Liver (tissue), 9 donors: ENCODE data around the gene KDM3B. TPM values are rescaled to one million over a fixed set of nuclear protein-coding genes. Genes with fewer than 3 reads are reported as not detected.

Source experiments
- DNase-seq: peaks from one replicate; pipeline ENCODE4 v3.0.0-alpha.2; 2017; ENCODE audit warnings: low spot score
- H3K27ac ChIP-seq, 2 donors: one replicate each; pipeline ENCODE4 v1.7.0; 2013; ENCODE audit warnings: inconsistent platforms in 2 of 2, low read length in 2 of 2, control low read depth in 1 of 2, low read depth in 1 of 2, mild to moderate bottlenecking in 1 of 2
- H3K27me3 ChIP-seq, 4 donors: one replicate each; pipeline versions ENCODE4 v1.6.1 to v1.7.0; 2013; ENCODE audit warnings: low read length in 3 of 4, inconsistent platforms in 1 of 4, mild to moderate bottlenecking in 1 of 4, moderate library complexity in 1 of 4; ENCODE audit not compliant: control insufficient read depth in 4 of 4, insufficient read depth in 4 of 4
- H3K36me3 ChIP-seq, 4 donors: one replicate each; pipeline versions ENCODE4 v1.6.1 to v1.7.0; 2013; ENCODE audit warnings: low read length in 3 of 4, mild to moderate bottlenecking in 3 of 4, low read depth in 1 of 4, moderate library complexity in 1 of 4; ENCODE audit not compliant: control insufficient read depth in 4 of 4, insufficient read depth in 3 of 4
- H3K4me1 ChIP-seq, 4 donors: one replicate each; pipeline versions ENCODE4 v1.6.1 to v1.7.0; 2013; ENCODE audit warnings: low read length in 3 of 4, mild to moderate bottlenecking in 3 of 4, moderate library complexity in 1 of 4; ENCODE audit not compliant: control insufficient read depth in 4 of 4, insufficient read depth in 4 of 4
- H3K4me3 ChIP-seq, 3 donors: one replicate each; pipeline versions ENCODE4 v1.6.1 to v1.7.0; 2013; ENCODE audit warnings: low read length in 3 of 3, control low read depth in 1 of 3, low read depth in 1 of 3, mild to moderate bottlenecking in 1 of 3
- H3K9ac ChIP-seq, 2 donors: one replicate each; pipeline ENCODE4 v1.7.0; 2013; ENCODE audit warnings: low read length in 2 of 2, mild to moderate bottlenecking in 2 of 2, moderate library complexity in 2 of 2, control low read depth in 1 of 2, low read depth in 1 of 2
- H3K9me3 ChIP-seq, 4 donors: one replicate each; pipeline versions ENCODE4 v1.6.1 to v1.7.0; 2013; ENCODE audit warnings: low read length in 3 of 4; ENCODE audit not compliant: control insufficient read depth in 4 of 4
- EGR1 ChIP-seq, 2 donors: IDR thresholded peaks; 2 replicates each; pipeline ENCODE4 v1.6.1; 2016 to 2018; ENCODE audit warnings: antibody characterized with exemption in 2 of 2, low read depth in 2 of 2
- FOXA2 ChIP-seq: IDR thresholded peaks from 2 replicates; pipeline ENCODE4 v1.6.1; 2016; ENCODE audit warnings: antibody characterized with exemption
- GABPA ChIP-seq, 2 donors: IDR thresholded peaks in 1 of 2; conservative IDR thresholded peaks in 1 of 2; 2 replicates each; pipeline ENCODE4 v1.6.1; 2016; ENCODE audit warnings: antibody characterized with exemption in 2 of 2, mild to moderate bottlenecking in 1 of 2, moderate library complexity in 1 of 2
- HNF4A ChIP-seq, 2 donors: conservative IDR thresholded peaks; 2 replicates each; pipeline ENCODE4 v1.6.1; 2016; ENCODE audit warnings: antibody characterized with exemption in 2 of 2, mild to moderate bottlenecking in 2 of 2
- HNF4G ChIP-seq: IDR thresholded peaks from 2 replicates; pipeline ENCODE4 v1.6.1; 2016; ENCODE audit warnings: antibody characterized with exemption
- JUND ChIP-seq, 2 donors: IDR thresholded peaks; 2 replicates each; pipeline ENCODE4 v1.6.1; 2016; ENCODE audit warnings: antibody characterized with exemption in 2 of 2
- NR2F2 ChIP-seq: IDR thresholded peaks from 2 replicates; pipeline ENCODE4 v1.6.1; 2016; ENCODE audit warnings: antibody characterized with exemption
- RXRA ChIP-seq, 2 donors: IDR thresholded peaks; 2 replicates each; pipeline ENCODE4 v1.6.1; 2017 to 2018; ENCODE audit warnings: antibody characterized with exemption in 2 of 2, mild to moderate bottlenecking in 1 of 2
- SP1 ChIP-seq: IDR thresholded peaks from 2 replicates; pipeline ENCODE4 v1.6.1; 2018; ENCODE audit warnings: antibody characterized with exemption, mild to moderate bottlenecking
- TAF1 ChIP-seq: conservative IDR thresholded peaks from 2 replicates; pipeline ENCODE4 v1.6.1; 2016; ENCODE audit warnings: antibody characterized with exemption, mild to moderate bottlenecking
- YY1 ChIP-seq: IDR thresholded peaks from 2 replicates; pipeline ENCODE4 v1.6.1; 2016; ENCODE audit warnings: antibody characterized with exemption, mild to moderate bottlenecking
- WGBS: extraction: QIAGEN DNeasy Blood & Tissue Kit; methylation state at CpG from one replicate; pipeline ENCODE4 v1.1.7; 2013; 5-methylcytosine and 5-hydroxymethylcytosine counted together
- polyA plus RNA-seq, 2 donors: library from polyadenylated mRNA; stranded (reverse) in 1 of 2; unstranded in 1 of 2; fragments of 200-250 nt in 1 of 2; fragments of >200 nt in 1 of 2; fragmentation: Nextera tagmentation in 1 of 2; extraction: Ambion mirVana in 1 of 2; gene quantifications; one replicate each; pipeline versions ENCODE4 v1.2.1 to v1.2.3, GENCODE V29; 2013 to 2015
- total RNA-seq, 2 donors: library from RNA; depleted of rRNA; stranded (reverse); fragments of >200 nt; gene quantifications; one replicate each; pipeline ENCODE4 v1.2.3, GENCODE V29; 2014
- TF ChIP-seq, protein P1 (sequence below): fragments of 150-350 bp; IDR thresholded peaks from 2 replicates; pipeline ENCODE4 v1.5.1; 2017; ENCODE audit warnings: improper control_type of control experiment, low read depth, low read length; ENCODE audit not compliant: missing input control
- TF ChIP-seq, protein P2 (sequence below): IDR thresholded peaks from 2 replicates; pipeline ENCODE4 v1.6.1; 2016; ENCODE audit warnings: antibody characterized with exemption
- TF ChIP-seq, protein P3 (sequence below): IDR thresholded peaks from 2 replicates; pipeline ENCODE4 v1.6.1; 2016; ENCODE audit warnings: antibody characterized with exemption, mild to moderate bottlenecking
- TF ChIP-seq, protein P4 (sequence below): IDR thresholded peaks from 2 replicates; pipeline ENCODE4 v1.6.1; 2016; ENCODE audit warnings: antibody characterized with exemption
- TF ChIP-seq, protein P5 (sequence below): IDR thresholded peaks from 2 replicates; pipeline ENCODE4 v1.6.1; 2016; ENCODE audit warnings: antibody characterized with exemption
- donor health status: healthy.
- donor health status: healthy.
- donor health status: healthy.
- donor health status: healthy.
- donor health status: healthy.

Gene KDM3B
- total and polyA plus RNA-seq, 4 donors, result 6.8 to 39.6 (median 18.8) TPM

DNA sequence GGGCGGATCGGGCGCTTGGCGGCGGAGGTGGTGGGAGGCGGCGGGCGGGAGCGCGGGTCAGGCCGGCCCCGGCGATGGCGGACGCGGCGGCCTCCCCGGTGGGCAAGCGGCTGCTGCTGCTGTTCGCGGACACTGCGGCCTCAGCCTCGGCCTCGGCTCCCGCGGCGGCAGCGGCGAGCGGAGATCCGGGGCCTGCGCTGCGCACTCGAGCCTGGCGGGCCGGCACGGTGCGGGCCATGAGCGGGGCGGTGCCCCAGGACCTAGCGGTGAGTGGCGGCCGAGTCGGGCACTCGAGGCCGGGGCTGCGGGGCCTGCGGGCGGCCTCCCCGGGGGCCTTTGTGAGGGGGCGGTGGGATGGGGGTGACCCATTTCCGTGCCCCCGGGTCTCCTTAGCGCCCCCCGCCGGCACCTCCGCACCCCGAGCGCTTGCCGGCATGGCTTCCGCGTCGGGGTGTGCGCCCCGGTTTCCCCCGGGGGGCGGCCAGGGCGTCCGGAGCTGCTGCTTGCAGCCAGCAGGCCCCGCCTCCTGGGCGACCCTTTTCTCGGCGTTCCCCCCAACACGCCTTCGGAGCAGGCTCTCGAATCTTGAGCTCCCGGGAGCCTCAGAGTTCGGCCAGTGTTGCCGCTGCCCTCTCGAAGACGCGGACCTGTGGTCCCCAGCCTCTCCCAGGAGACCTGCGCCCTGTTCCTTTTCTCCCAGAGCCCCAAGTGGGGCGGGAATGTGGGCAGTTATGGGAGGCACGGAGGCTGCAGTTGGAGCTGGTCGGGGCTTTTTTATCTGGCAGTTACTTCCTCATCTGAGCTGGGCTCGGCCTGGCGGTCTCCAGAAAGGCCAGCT, 456 bp downstream of the KDM3B start:
- no peak for TF ChIP-seq HNF4G
- no peak for TF ChIP-seq JUND (IDR thresholded peaks at IDR 0.05)
- peak; percentile 63 for TF ChIP-seq YY1
- TF ChIP-seq, protein P1, sequence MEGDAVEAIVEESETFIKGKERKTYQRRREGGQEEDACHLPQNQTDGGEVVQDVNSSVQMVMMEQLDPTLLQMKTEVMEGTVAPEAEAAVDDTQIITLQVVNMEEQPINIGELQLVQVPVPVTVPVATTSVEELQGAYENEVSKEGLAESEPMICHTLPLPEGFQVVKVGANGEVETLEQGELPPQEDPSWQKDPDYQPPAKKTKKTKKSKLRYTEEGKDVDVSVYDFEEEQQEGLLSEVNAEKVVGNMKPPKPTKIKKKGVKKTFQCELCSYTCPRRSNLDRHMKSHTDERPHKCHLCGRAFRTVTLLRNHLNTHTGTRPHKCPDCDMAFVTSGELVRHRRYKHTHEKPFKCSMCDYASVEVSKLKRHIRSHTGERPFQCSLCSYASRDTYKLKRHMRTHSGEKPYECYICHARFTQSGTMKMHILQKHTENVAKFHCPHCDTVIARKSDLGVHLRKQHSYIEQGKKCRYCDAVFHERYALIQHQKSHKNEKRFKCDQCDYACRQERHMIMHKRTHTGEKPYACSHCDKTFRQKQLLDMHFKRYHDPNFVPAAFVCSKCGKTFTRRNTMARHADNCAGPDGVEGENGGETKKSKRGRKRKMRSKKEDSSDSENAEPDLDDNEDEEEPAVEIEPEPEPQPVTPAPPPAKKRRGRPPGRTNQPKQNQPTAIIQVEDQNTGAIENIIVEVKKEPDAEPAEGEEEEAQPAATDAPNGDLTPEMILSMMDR, result peak; percentile 3
- Histone ChIP-seq H3K4me3 (peak overlapping the region; percentile 87 to 99 (median 90)), H3K9ac (peak overlapping the region; percentile 86 to 97), H3K4me1 (peaks cover 4 to 20% (median 18%) of the 10 kb centered on the region in 4 donors), H3K27me3 (no peaks in the 10 kb centered on the region), H3K36me3 (peaks cover 0 to 2% (median under 1%) of the 10 kb centered on the region in 4 donors), H3K27ac (peak overlapping the region; percentile 89 to 92), H3K9me3 (no peaks in the 10 kb centered on the region)
- peak; percentile 71 for DNase-seq
- under 1% methylated on average over 88 of the region's 88 CpGs for WGBS

DNA sequence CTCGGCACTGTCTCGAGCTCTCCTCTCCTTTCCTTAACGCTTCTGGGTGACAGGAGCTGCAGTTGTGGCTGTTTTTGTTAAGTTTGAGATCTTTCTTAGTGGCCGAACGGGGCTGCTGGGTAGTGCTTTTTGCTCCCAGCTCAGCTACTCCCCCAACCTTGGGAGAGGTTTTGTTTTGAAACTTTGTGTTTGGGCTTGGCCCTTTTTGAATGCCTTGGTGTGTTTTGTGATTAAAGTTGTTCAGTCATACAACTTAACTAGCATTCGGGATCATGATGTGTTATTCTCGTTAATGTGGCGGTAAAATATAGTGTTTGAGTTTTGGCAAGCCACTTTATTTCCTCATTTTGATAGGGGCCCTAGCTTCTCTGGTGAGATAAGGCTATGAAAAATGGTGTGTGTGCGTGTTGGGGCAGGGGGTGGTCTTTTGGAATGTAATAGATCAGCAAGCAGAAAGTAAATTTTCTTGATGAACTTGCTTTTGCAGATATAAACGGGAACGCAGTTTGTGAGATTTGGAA, 1.1 kb downstream of the KDM3B start:
- peak overlapping the region; percentile 89 to 92 for H3K27ac ChIP-seq
- peaks cover 0 to 1% (median 0%) of the 10 kb centered on the region in 4 donors for H3K36me3 ChIP-seq
- H3K9ac ChIP-seq, result peak overlapping the region; percentile 86 to 97
- peaks cover 4 to 20% (median 18%) of the 10 kb centered on the region in 4 donors for H3K4me1 ChIP-seq
- H3K4me3 ChIP-seq, result peak overlapping the region; percentile 87 to 99 (median 90)
- TF ChIP-seq YY1 (peak; percentile 30), SP1 (no peak)
- H3K9me3 ChIP-seq, result no peaks in the 10 kb centered on the region
- WGBS, result 2% methylated on average over 11 of the region's 11 CpGs
- no peaks in the 10 kb centered on the region for H3K27me3 ChIP-seq
- no peak for DNase-seq

DNA sequence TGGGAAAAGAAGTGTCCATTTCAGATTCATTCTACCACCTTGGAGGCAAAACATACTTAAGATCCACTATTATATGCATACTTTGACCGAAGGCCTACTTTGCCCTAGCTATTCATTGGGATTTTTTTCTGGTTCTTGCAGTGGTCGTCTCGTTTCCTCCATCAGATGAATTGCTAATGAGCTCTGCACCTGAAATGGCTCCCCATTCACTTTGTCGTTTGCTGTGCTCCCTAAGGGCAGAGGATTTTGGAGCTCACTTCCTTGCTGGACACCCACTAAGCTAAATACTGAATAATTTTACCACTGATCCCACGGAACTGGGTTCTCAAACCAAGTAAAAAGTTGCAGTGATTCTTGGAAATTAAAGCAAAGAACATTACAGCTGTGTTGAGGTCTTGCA, 1.9 kb downstream of the KDM3B start:
- Histone ChIP-seq H3K27ac (peak overlapping the region in 1 of 2 donors; percentile 89), H3K4me1 (peaks cover 4 to 20% (median 18%) of the 10 kb centered on the region in 4 donors), H3K9ac (peak overlapping the region in 1 of 2 donors; percentile 86), H3K9me3 (no peaks in the 10 kb centered on the region), H3K27me3 (no peaks in the 10 kb centered on the region), H3K4me3 (peak overlapping the region in 2 of 3 donors; percentile 90 to 99), H3K36me3 (no peaks in the 10 kb centered on the region)
- TF ChIP-seq JUND (IDR thresholded peaks at IDR 0.05) (no peak), SP1 (no peak), RXRA (IDR thresholded peaks at IDR 0.05) (no peak), TAF1 (no peak), HNF4G (no peak), EGR1 (IDR thresholded peaks at IDR 0.05; ENCODE audit: low read depth in 2 of 2) (no peak), NR2F2 (no peak), GABPA (IDR thresholded peaks at IDR 0.05 in 1 of 2, conservative IDR thresholded peaks at IDR 0.05 in 1 of 2) (no peak), FOXA2 (no peak), HNF4A (conservative IDR thresholded peaks at IDR 0.05) (no peak)
- TF ChIP-seq, protein P2, sequence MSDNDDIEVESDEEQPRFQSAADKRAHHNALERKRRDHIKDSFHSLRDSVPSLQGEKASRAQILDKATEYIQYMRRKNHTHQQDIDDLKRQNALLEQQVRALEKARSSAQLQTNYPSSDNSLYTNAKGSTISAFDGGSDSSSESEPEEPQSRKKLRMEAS, result no peak
- TF ChIP-seq, protein P3, sequence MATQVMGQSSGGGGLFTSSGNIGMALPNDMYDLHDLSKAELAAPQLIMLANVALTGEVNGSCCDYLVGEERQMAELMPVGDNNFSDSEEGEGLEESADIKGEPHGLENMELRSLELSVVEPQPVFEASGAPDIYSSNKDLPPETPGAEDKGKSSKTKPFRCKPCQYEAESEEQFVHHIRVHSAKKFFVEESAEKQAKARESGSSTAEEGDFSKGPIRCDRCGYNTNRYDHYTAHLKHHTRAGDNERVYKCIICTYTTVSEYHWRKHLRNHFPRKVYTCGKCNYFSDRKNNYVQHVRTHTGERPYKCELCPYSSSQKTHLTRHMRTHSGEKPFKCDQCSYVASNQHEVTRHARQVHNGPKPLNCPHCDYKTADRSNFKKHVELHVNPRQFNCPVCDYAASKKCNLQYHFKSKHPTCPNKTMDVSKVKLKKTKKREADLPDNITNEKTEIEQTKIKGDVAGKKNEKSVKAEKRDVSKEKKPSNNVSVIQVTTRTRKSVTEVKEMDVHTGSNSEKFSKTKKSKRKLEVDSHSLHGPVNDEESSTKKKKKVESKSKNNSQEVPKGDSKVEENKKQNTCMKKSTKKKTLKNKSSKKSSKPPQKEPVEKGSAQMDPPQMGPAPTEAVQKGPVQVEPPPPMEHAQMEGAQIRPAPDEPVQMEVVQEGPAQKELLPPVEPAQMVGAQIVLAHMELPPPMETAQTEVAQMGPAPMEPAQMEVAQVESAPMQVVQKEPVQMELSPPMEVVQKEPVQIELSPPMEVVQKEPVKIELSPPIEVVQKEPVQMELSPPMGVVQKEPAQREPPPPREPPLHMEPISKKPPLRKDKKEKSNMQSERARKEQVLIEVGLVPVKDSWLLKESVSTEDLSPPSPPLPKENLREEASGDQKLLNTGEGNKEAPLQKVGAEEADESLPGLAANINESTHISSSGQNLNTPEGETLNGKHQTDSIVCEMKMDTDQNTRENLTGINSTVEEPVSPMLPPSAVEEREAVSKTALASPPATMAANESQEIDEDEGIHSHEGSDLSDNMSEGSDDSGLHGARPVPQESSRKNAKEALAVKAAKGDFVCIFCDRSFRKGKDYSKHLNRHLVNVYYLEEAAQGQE, result no peak
- TF ChIP-seq, protein P4, sequence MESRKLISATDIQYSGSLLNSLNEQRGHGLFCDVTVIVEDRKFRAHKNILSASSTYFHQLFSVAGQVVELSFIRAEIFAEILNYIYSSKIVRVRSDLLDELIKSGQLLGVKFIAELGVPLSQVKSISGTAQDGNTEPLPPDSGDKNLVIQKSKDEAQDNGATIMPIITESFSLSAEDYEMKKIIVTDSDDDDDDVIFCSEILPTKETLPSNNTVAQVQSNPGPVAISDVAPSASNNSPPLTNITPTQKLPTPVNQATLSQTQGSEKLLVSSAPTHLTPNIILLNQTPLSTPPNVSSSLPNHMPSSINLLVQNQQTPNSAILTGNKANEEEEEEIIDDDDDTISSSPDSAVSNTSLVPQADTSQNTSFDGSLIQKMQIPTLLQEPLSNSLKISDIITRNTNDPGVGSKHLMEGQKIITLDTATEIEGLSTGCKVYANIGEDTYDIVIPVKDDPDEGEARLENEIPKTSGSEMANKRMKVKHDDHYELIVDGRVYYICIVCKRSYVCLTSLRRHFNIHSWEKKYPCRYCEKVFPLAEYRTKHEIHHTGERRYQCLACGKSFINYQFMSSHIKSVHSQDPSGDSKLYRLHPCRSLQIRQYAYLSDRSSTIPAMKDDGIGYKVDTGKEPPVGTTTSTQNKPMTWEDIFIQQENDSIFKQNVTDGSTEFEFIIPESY, result no peak
- TF ChIP-seq, protein P5, sequence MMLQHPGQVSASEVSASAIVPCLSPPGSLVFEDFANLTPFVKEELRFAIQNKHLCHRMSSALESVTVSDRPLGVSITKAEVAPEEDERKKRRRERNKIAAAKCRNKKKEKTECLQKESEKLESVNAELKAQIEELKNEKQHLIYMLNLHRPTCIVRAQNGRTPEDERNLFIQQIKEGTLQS, result no peak
- WGBS, result 37% methylated on average over 5 of the region's 5 CpGs
- DNase-seq, result no peak
